Brain microvascular endothelial cell (primary cell): ENCODE measurements around the gene AKR1A1.
"Not testable (repeated sequence)": the region's sequence is repeated elsewhere in the genome, so short reads cannot be mapped to it uniquely, and the experiment has no call there.

Experiments used
- DNase-seq: peaks from one replicate; pipeline ENCODE4 v3.0.0-alpha.2; 2020
- H3K27ac ChIP-seq: fragments of 250-450 bp; sonication (Bioruptor Pico); 2 replicates; pipeline ENCODE4 v1.5.1; 2020; ENCODE audit warnings: mild to moderate bottlenecking, moderate library complexity
- H3K27me3 ChIP-seq: fragments of 250-450 bp; sonication (Bioruptor Pico); replicated peaks from 2 replicates; pipeline ENCODE4 v1.5.1; 2020; ENCODE audit warnings: mild to moderate bottlenecking
- H3K36me3 ChIP-seq: fragments of 250-450 bp; sonication (Bioruptor Pico); replicated peaks from 2 replicates; pipeline ENCODE4 v1.5.1; 2020; ENCODE audit warnings: mild to moderate bottlenecking
- H3K4me3 ChIP-seq: 2 replicates; pipeline ENCODE4 v1.5.1; 2011; ENCODE audit warnings: low read depth, mild to moderate bottlenecking, control low read depth, low read length, moderate library complexity
- CTCF ChIP-seq: IDR thresholded peaks from 2 replicates; pipeline ENCODE4 v1.5.1; 2011; ENCODE audit warnings: low read depth, mild to moderate bottlenecking, moderate library complexity, low read length, control low read depth, inconsistent platforms; ENCODE audit errors: missing control alignments
- in situ Hi-C: cut with HindIII; loops from 2 replicates; pipeline ENCODE4 v1.10.0; 2017; ENCODE audit warnings: low sequenced_read_pairs, low pct_ligation_motif_present

AKR1A1 gene

GRCh38 chr1:45516036-45516435, 34.6 kb upstream of the AKR1A1 start:
- Histone ChIP-seq H3K27me3 (no peaks in the 10 kb centered on the region), H3K27ac (no peak overlapping the region), H3K4me3 (no peak overlapping the region), H3K36me3 (peaks cover 73% of the 10 kb centered on the region)
- no peak for DNase-seq
- in situ Hi-C loops, result no loop called here
- TF ChIP-seq CTCF, result no peak

- in situ Hi-C loops, result no loop called here
- Histone ChIP-seq H3K36me3 (peaks cover 69% of the 10 kb centered on the region), H3K4me3 (no peak overlapping the region), H3K27me3 (no peaks in the 10 kb centered on the region), H3K27ac (no peak overlapping the region)
- no peak for TF ChIP-seq CTCF
- DNase-seq, result no peak
Measured at GRCh38 chr1:45516465-45516864, 34.2 kb upstream of the AKR1A1 start.

- in situ Hi-C loops, H3K4me3 ChIP-seq, DNase-seq, H3K27me3 ChIP-seq, H3K27ac ChIP-seq: not testable (repeated sequence)
- H3K36me3 ChIP-seq, result peaks cover 52% of the 10 kb centered on the region
Measured at GRCh38 chr1:45518366-45518765, 32.3 kb upstream of the AKR1A1 start.

- DNase-seq, result no peak
- in situ Hi-C loops, result no loop called here
- TF ChIP-seq CTCF, result no peak
- Histone ChIP-seq H3K36me3 (peaks cover 46% of the 10 kb centered on the region), H3K27me3 (no peaks in the 10 kb centered on the region), H3K4me3 (peak overlapping the region; percentile 20), H3K27ac (no peak overlapping the region)
Measured at GRCh38 chr1:45518910-45519309, 31.7 kb upstream of the AKR1A1 start.

GRCh38 chr1:45519774-45520173, 30.9 kb upstream of the AKR1A1 start:
- H3K27me3 ChIP-seq, result not testable (repeated sequence)
- H3K4me3 ChIP-seq, result peak overlapping the region; percentile 99

GRCh38 chr1:45521413-45522323, 29.0 kb upstream of the AKR1A1 start, which contains the start of gene PRDX1:
Gene PRDX1, minus strand, starts transcription at chr1:45521884. Its CDS starts 2,841 bp downstream, at chr1:45519043.
- H3K27me3 ChIP-seq, result no peaks in the 10 kb centered on the region
- peak within 1 kb of the TSS; percentile 99 for H3K4me3 ChIP-seq
- peaks cover 20% of the 10 kb centered on the region for H3K36me3 ChIP-seq
- in situ Hi-C loops, result no loop called here
- DNase-seq, result peak; percentile 93
- peak within 1 kb of the TSS; percentile 97 for H3K27ac ChIP-seq
- peak; percentile 18 for TF ChIP-seq CTCF

More at GRCh38 chr1:45519774-45520173, 30.9 kb upstream of the AKR1A1 start:
- peaks cover 37% of the 10 kb centered on the region for H3K36me3 ChIP-seq
- DNase-seq, in situ Hi-C loops, H3K27ac ChIP-seq: not testable (repeated sequence)
